Measurements from ENCODE around the gene GATAD2A. TPM values are rescaled to one million over a fixed set of nuclear protein-coding genes. Genes with fewer than 3 reads are reported as not detected.

GATAD2A gene
- total and polyA plus RNA-seq, 2 of the 8 experiments (the other 6 are each of a cell fraction or from before 2014, with no cell fraction given): 38.4 to 205 TPM

DNA sequence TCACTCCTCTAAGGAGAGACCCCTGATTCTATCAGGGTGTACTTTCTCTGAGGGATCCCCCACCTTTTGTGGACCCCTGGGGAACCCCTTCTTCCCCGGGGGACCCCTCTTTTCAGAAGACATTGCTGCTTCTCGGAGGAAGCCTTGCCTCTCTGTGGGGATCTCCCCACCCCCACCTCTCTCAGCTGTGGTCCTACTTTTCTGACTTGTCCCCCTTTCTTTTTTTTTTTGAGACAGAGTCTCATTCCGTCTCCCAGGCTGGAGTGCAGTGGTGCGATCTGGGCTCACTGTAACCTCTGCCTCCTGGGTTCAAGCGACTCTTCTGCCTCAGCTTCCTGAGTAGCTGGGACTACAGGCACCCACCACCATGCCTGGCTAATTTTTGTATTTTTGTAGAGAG lies 18.4 kb upstream of the GATAD2A start (continued):
- TF ChIP-seq NRF1 (IDR thresholded peaks at IDR 0.05; ENCODE audit: low read depth, low read length): no peak
- no peak for TF ChIP-seq EZH2 (IDR thresholded peaks at IDR 0.05; ENCODE audit: low read depth, low read length, severe bottlenecking)

Measured in H1 (cell line).